Naive thymus-derived CD8-positive, alpha-beta T cell (primary cell): ENCODE results near the gene ZEB2. TPM values are rescaled to one million over a fixed set of nuclear protein-coding genes. Genes with fewer than 3 reads are reported as not detected.
"Not testable (repeated sequence)": the region's sequence is repeated elsewhere in the genome, so short reads cannot be mapped to it uniquely, and the experiment has no call there.

ENCODE experiments used
- ATAC-seq, 2 donors: fragments of 150-1000 bp; cut with Tn5 transposase in 1 of 2; sonication (Bioruptor Pico), chemical (Tn5 transposase) in 1 of 2; 1 replicate in 1 of 2; 2 replicates in 1 of 2; pipeline ENCODE4 v1.10.0; 2021; ENCODE audit warnings: mild to moderate bottlenecking in 2 of 2, moderate library complexity in 2 of 2
- POLR2A ChIA-PET: fragments of 350-600 bp; sonication (Branson Sonifier 250); formaldehyde crosslinking; loops from one replicate; lab custom pipeline; 2021; ENCODE audit warnings: antibody characterized with exemption; lab: Charles Lee
- DNase-seq, 10 donors: peaks; one replicate each; pipeline versions ENCODE4 v3.0.0 to v3.0.0-alpha.2; 2020 to 2022
- H3K27ac Mint-ChIP-seq, 10 donors: one replicate each; pipeline ENCODE4 v1.8.0; 2020 to 2022; ENCODE audit warnings: mild to moderate bottlenecking in 10 of 10, mixed read lengths in 10 of 10, moderate library complexity in 4 of 10, inconsistent platforms in 1 of 10
- H3K27me3 Mint-ChIP-seq, 5 donors: one replicate each; pipeline ENCODE4 v1.8.0; 2021 to 2022; ENCODE audit warnings: mixed read lengths in 5 of 5
- H3K36me3 Mint-ChIP-seq, 3 donors: one replicate each; pipeline ENCODE4 v1.8.0; 2020 to 2022; ENCODE audit warnings: mixed read lengths in 3 of 3, mild to moderate bottlenecking in 2 of 3, inconsistent platforms in 1 of 3
- H3K4me1 Mint-ChIP-seq, 4 donors: one replicate each; pipeline ENCODE4 v1.8.0; 2021 to 2022; ENCODE audit warnings: mixed read lengths in 4 of 4
- H3K4me3 Mint-ChIP-seq, 10 donors: one replicate each; pipeline ENCODE4 v1.8.0; 2020 to 2022; ENCODE audit warnings: mild to moderate bottlenecking in 10 of 10, mixed read lengths in 10 of 10, moderate library complexity in 6 of 10, inconsistent platforms in 1 of 10
- H3K9me3 Mint-ChIP-seq, 9 donors: one replicate each; pipeline ENCODE4 v1.8.0; 2020 to 2022; ENCODE audit warnings: mixed read lengths in 9 of 9, mild to moderate bottlenecking in 3 of 9, inconsistent platforms in 1 of 9, moderate library complexity in 1 of 9
- polyA plus RNA-seq, 3 donors: library from polyadenylated mRNA; unstranded; fragments of 300-500 nt; fragmentation: Illumina TruSeq; gene quantifications; one replicate each; pipeline ENCODE4 v1.2.3, GENCODE V29; 2021
- total RNA-seq, 8 experiments: library from RNA in 2 of 8; stranded (reverse) in 2 of 8; gene quantifications; one replicate each; pipeline ENCODE4 v1.2.3 and lab custom pipeline; 2021 to 2026

ZEB2 gene
- total and polyA plus RNA-seq, 5 experiments from 2014 or later, result 0.08 to 18.8 (median 8.2) TPM

GRCh38 chr2:144370937-144371584, 148.9 kb downstream of the ZEB2 start:
- POLR2A ChIA-PET, result no interaction called here
- Mint-ChIP-seq H3K4me1 (peaks cover 7 to 20% (median 13%) of the 10 kb centered on the region in 4 donors), H3K27me3 (peaks cover 0 to 15% (median 3%) of the 10 kb centered on the region in 5 donors), H3K9me3 (no peaks in the 10 kb centered on the region), H3K4me3 (no peak overlapping the region), H3K36me3 (no peaks in the 10 kb centered on the region), H3K27ac (no peak overlapping the region)
- no peak for DNase-seq
- no peak for ATAC-seq

- Mint-ChIP-seq H3K36me3 (no peaks in the 10 kb centered on the region), H3K4me1 (peaks cover 7 to 20% (median 13%) of the 10 kb centered on the region in 4 donors), H3K27me3 (peaks cover 0 to 3% (median under 1%) of the 10 kb centered on the region in 5 donors), H3K4me3 (no peak overlapping the region), H3K27ac (no peak overlapping the region), H3K9me3 (no peaks in the 10 kb centered on the region)
- no peak for ATAC-seq
- POLR2A ChIA-PET, result no interaction called here
- DNase-seq, result no peak
Observed at GRCh38 chr2:144369416-144369815, 150.5 kb downstream of the ZEB2 start.

- peaks cover 8 to 16% (median 10%) of the 10 kb centered on the region in 4 donors for H3K4me1 Mint-ChIP-seq
- no peaks in the 10 kb centered on the region for H3K36me3 Mint-ChIP-seq
- H3K27me3 Mint-ChIP-seq, result peaks cover 0 to 3% (median 0%) of the 10 kb centered on the region in 5 donors
- no peak overlapping the region for H3K27ac Mint-ChIP-seq
- no peak overlapping the region for H3K4me3 Mint-ChIP-seq
- ATAC-seq (no peak), DNase-seq (no peak)
- H3K9me3 Mint-ChIP-seq, result peaks cover 0 to 2% (median 0%) of the 10 kb centered on the region in 9 donors
- POLR2A ChIA-PET, result no interaction called here
Observed at GRCh38 chr2:144366825-144367429, 153.0 kb downstream of the ZEB2 start.

- no peak overlapping the region for H3K27ac Mint-ChIP-seq
- ATAC-seq (no peak), DNase-seq (no peak)
- H3K36me3 Mint-ChIP-seq, result no peaks in the 10 kb centered on the region
- no peak overlapping the region for H3K4me3 Mint-ChIP-seq
- H3K4me1 Mint-ChIP-seq, result peaks cover 0 to 3% (median 2%) of the 10 kb centered on the region in 4 donors
- peaks cover 0 to 3% (median 0%) of the 10 kb centered on the region in 5 donors for H3K27me3 Mint-ChIP-seq
- H3K9me3 Mint-ChIP-seq, result peaks cover 0 to 2% (median 0%) of the 10 kb centered on the region in 9 donors
- POLR2A ChIA-PET, result no interaction called here
Observed at GRCh38 chr2:144364944-144365738, 154.8 kb downstream of the ZEB2 start.

- H3K27me3 Mint-ChIP-seq, POLR2A ChIA-PET, H3K4me1 Mint-ChIP-seq, ATAC-seq, H3K27ac Mint-ChIP-seq, H3K36me3 Mint-ChIP-seq, H3K9me3 Mint-ChIP-seq, H3K4me3 Mint-ChIP-seq, DNase-seq: not testable (repeated sequence)
Observed at GRCh38 chr2:144364247-144364646, 155.7 kb downstream of the ZEB2 start.

GRCh38 chr2:144362401-144362800, 157.5 kb downstream of the ZEB2 start:
- DNase-seq, result no peak
- POLR2A ChIA-PET, result no interaction called here
- H3K27me3 Mint-ChIP-seq, result peaks cover 0 to 3% (median 0%) of the 10 kb centered on the region in 5 donors
- H3K36me3 Mint-ChIP-seq, result no peaks in the 10 kb centered on the region
- H3K27ac Mint-ChIP-seq, result no peak overlapping the region
- ATAC-seq, result no peak
- peaks cover 0 to 2% (median 0%) of the 10 kb centered on the region in 4 donors for H3K4me1 Mint-ChIP-seq
- peaks cover 0 to 2% (median 0%) of the 10 kb centered on the region in 9 donors for H3K9me3 Mint-ChIP-seq
- no peak overlapping the region for H3K4me3 Mint-ChIP-seq

GRCh38 chr2:144361742-144362141, 158.2 kb downstream of the ZEB2 start:
- peaks cover 0 to 3% (median 0%) of the 10 kb centered on the region in 5 donors for H3K27me3 Mint-ChIP-seq
- DNase-seq (no peak), ATAC-seq (no peak)
- no peak overlapping the region for H3K27ac Mint-ChIP-seq
- H3K4me3 Mint-ChIP-seq, result no peak overlapping the region
- POLR2A ChIA-PET, result no interaction called here
- no peaks in the 10 kb centered on the region for H3K36me3 Mint-ChIP-seq
- H3K9me3 Mint-ChIP-seq, result peaks cover 0 to 2% (median 0%) of the 10 kb centered on the region in 9 donors
- H3K4me1 Mint-ChIP-seq, result peaks cover 0 to 2% (median 0%) of the 10 kb centered on the region in 4 donors

GRCh38 chr2:144359684-144360083, 160.2 kb downstream of the ZEB2 start:
- Mint-ChIP-seq H3K27me3 (peaks cover 0 to 3% (median 0%) of the 10 kb centered on the region in 5 donors), H3K36me3 (no peaks in the 10 kb centered on the region), H3K27ac (no peak overlapping the region), H3K4me3 (no peak overlapping the region), H3K4me1 (peaks cover 0 to 2% (median 0%) of the 10 kb centered on the region in 4 donors), H3K9me3 (peaks cover 0 to 2% (median 0%) of the 10 kb centered on the region in 9 donors)
- POLR2A ChIA-PET, result no interaction called here
- DNase-seq, result no peak
- no peak for ATAC-seq

GRCh38 chr2:144358979-144359541, 160.9 kb downstream of the ZEB2 start:
- Mint-ChIP-seq H3K27ac (no peak overlapping the region), H3K4me3 (no peak overlapping the region), H3K9me3 (peaks cover 0 to 2% (median 0%) of the 10 kb centered on the region in 9 donors), H3K36me3 (no peaks in the 10 kb centered on the region), H3K27me3 (peaks cover 0 to 3% (median 0%) of the 10 kb centered on the region in 5 donors), H3K4me1 (peaks cover 0 to 2% (median 0%) of the 10 kb centered on the region in 4 donors)
- ATAC-seq, result no peak
- no peak for DNase-seq
- POLR2A ChIA-PET, result no interaction called here

- DNase-seq (no peak), ATAC-seq (no peak)
- peaks cover 0 to under 1% (median 0%) of the 10 kb centered on the region in 9 donors for H3K9me3 Mint-ChIP-seq
- POLR2A ChIA-PET, result no interaction called here
- H3K4me3 Mint-ChIP-seq, result no peak overlapping the region
- H3K36me3 Mint-ChIP-seq, result no peaks in the 10 kb centered on the region
- H3K27me3 Mint-ChIP-seq, result peaks cover 0 to 3% (median 0%) of the 10 kb centered on the region in 5 donors
- no peak overlapping the region for H3K27ac Mint-ChIP-seq
- peaks cover 0 to 2% (median 0%) of the 10 kb centered on the region in 4 donors for H3K4me1 Mint-ChIP-seq
Observed at GRCh38 chr2:144358374-144358964, 161.4 kb downstream of the ZEB2 start.

- no peak overlapping the region for H3K4me3 Mint-ChIP-seq
- POLR2A ChIA-PET, result no interaction called here
- H3K27me3 Mint-ChIP-seq, result peaks cover 0 to 3% (median 0%) of the 10 kb centered on the region in 5 donors
- peaks cover 0 to 2% (median 0%) of the 10 kb centered on the region in 4 donors for H3K4me1 Mint-ChIP-seq
- no peaks in the 10 kb centered on the region for H3K9me3 Mint-ChIP-seq
- ATAC-seq (no peak), DNase-seq (no peak)
- H3K36me3 Mint-ChIP-seq, result no peaks in the 10 kb centered on the region
- no peak overlapping the region for H3K27ac Mint-ChIP-seq
Observed at GRCh38 chr2:144357623-144358373, 162.1 kb downstream of the ZEB2 start.

GRCh38 chr2:144356402-144356801, 163.5 kb downstream of the ZEB2 start:
- no peak overlapping the region for H3K27ac Mint-ChIP-seq
- no peaks in the 10 kb centered on the region for H3K27me3 Mint-ChIP-seq
- H3K4me1 Mint-ChIP-seq, result no peaks in the 10 kb centered on the region
- no peak for DNase-seq
- ATAC-seq, result no peak
- H3K9me3 Mint-ChIP-seq, result no peaks in the 10 kb centered on the region
- POLR2A ChIA-PET, result no interaction called here
- no peak overlapping the region for H3K4me3 Mint-ChIP-seq
- no peaks in the 10 kb centered on the region for H3K36me3 Mint-ChIP-seq
